ENCODE results near the gene GAPDHS.

GRCh38 chr19:35500611-35501010, 32.6 kb upstream of the GAPDHS start:
- TF ChIP-seq CTCF (IDR thresholded peaks at IDR 0.05): no peak
- no peak for TF ChIP-seq POLR2A (IDR thresholded peaks at IDR 0.05)
